GM18867 (cell line): ENCODE measurements around the gene SLC1A6.
"Not testable (repeated sequence)": the region's sequence is repeated elsewhere in the genome, so short reads cannot be mapped to it uniquely, and the experiment has no call there.

Source experiments
- ATAC-seq: cut with Tn5 transposase; IDR thresholded peaks from one replicate; pipeline ENCODE4 v1.9.1; 2021; ENCODE audit warnings: mild to moderate bottlenecking, moderate library complexity; ENCODE audit not compliant: unreplicated experiment

Gene SLC1A6

GRCh38 chr19:14959263-14959662 lies 20.4 kb downstream of the SLC1A6 start:
- no peak for ATAC-seq

- no peak for ATAC-seq
These were observed 22.2 kb downstream of the SLC1A6 start for GRCh38 chr19:14957464-14957863.

- no peak for ATAC-seq
These were observed 25.5 kb downstream of the SLC1A6 start for GRCh38 chr19:14954071-14954655.

GRCh38 chr19:14952767-14953166 lies 26.9 kb downstream of the SLC1A6 start:
- no peak for ATAC-seq

DNA sequence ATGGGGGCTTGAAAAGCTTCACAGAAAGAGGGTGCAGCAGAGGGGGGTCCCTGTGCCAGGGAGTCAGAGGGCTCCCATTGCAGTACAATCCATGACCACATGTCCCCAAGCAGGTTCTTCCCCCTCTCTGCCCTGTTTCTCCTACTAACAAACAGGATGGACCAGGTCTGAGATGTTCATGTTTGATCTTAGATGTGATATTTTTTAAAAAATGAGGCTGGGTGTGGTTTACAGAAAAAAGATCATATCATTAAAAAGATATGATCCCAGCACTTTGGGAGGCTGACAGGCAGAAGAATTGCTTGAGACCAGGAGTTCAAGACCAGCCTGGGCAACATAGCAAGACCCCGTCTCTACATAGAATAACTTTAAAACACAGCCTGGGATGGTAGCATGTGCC lies 29.2 kb downstream of the SLC1A6 start:
- no peak for ATAC-seq

DNA sequence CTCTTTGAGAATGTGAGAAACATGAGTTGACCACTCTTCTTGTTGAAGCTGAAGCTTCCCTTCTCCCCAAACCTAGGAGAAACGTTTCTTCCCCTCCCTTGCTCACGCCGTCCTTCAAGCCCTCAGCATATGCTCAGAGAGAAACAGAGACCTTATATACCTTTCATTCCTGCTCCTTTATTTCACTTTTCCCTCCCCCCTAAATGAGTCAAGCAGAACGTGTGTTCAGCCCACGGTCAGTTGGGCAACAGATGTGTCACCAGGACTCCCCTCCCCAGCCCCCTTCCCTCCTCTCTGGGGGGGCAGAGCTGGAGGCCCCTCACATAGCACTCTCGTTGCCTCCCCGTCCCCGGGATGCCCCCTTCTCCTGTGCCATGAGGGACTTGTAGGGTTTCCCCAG lies 29.8 kb downstream of the SLC1A6 start:
- ATAC-seq = no peak

GRCh38 chr19:14949413-14949812 lies 30.3 kb downstream of the SLC1A6 start:
- not testable (repeated sequence) for ATAC-seq

- ATAC-seq = no peak
These were observed 35.2 kb downstream of the SLC1A6 start for GRCh38 chr19:14944456-14944855.

GRCh38 chr19:14943601-14944000 lies 36.1 kb downstream of the SLC1A6 start:
- no peak for ATAC-seq

GRCh38 chr19:14941189-14941588 lies 38.5 kb downstream of the SLC1A6 start, which contains the start of gene OR7C2:
Gene OR7C2 (plus strand): TSS chr19:14941489. CDS start chr19:14941489, 0 bp downstream.
- ATAC-seq = no peak

GRCh38 chr19:14940266-14940665 lies 39.4 kb downstream of the SLC1A6 start:
- ATAC-seq = no peak

DNA sequence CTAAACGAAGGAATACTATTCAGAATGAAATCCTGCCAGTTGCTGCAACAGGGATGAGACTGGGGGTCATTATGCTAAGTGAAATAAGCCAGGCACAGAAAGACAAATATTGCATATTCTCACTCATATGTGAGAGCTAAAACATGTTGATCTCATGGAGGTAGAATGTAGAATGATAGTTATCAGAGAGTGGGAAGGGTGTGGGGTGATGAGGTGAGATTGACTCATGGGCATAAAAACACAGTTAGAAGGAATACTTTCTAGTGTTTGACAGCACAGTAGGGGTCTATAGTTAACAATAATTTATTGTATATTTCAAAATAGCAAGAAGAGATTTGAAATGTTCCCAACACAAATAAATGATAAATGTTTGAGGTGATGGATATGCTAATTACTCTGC lies 46.2 kb downstream of the SLC1A6 start:
- no peak for ATAC-seq

DNA sequence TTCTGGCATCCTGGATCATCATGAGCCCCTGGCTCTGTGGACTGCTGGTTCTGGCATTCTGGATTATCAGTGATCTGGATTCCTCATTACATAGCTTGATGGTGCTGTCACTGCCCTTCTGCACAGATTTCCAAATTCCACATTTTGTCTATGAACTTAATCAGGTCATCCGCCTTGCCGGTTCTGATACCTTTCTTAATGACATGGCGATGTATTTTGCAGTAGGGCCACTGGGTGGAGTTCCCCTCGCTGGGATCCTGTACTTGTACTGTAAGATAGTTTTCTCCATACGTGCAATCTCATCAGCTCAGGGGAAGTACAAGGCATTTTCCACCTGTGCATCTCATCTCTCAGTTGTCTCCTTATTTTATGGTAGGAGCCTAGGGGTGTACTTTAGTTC lies 62.8 kb downstream of the SLC1A6 start:
- no peak for ATAC-seq

- no peak for ATAC-seq
These were observed 64.5 kb downstream of the SLC1A6 start for GRCh38 chr19:14915116-14915515.

DNA sequence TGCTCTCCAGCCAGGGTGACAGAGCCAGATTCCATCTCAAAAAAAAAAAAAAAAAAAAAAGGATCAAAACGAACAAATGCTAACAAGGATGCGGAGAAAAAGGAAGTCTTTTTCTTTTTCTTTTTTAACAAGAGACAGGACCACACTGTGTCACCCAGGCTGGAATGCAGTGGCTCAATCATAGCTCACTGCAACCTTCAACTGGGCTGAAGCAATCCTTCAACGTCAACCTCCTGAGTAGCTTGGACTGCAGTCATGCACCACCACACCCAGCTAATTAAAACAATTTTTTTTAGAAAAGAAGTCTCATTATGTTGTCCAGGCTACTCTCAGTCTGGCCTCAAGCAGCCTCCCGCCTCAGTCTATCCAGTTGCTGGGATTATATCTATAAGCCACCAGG lies 73.0 kb downstream of the SLC1A6 start:
- no peak for ATAC-seq

DNA sequence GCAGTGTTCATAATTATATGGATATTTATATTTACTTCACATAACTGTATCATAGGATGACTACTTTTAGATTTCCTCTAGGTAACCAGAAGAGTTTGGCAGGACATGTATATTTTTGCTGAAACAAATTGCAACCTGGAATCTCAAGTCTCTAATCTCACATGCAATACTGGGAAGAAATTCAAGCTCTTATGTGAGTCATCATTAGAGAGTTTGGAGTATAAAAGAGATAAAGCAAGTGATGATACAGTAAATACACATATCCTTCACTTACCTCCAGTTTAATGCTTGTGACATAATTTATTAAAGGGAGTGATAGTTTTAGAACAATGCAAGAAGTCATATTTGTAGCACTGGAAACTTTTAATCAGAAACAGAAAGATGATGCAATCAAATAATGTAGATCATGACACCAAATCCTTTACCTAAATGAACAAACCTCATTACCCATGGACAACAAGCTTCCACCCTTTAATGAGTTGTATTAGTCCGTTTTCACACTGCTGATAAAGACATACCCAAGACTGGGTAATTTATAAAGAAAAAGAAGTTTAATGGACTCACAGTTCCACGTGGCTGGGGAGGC lies 77.9 kb downstream of the SLC1A6 start:
- no peak for ATAC-seq
